BE2C (cell line): ENCODE measurements around the gene ZCCHC7.

Source experiments
- DNase-seq: peaks from one replicate; pipeline ENCODE4 v3.0.0-alpha.2; 2020
- H3K27me3 ChIP-seq: fragments of 250-450 bp; sonication (Bioruptor Pico); 2 replicates; pipeline ENCODE4 v1.5.1; 2020; ENCODE audit warnings: mild to moderate bottlenecking
- H3K36me3 ChIP-seq: fragments of 250-450 bp; sonication (Bioruptor Pico); 2 replicates; pipeline ENCODE4 v1.5.1; 2020; ENCODE audit warnings: mild to moderate bottlenecking
- H3K4me1 ChIP-seq: fragments of 250-450 bp; sonication (Bioruptor Pico); 2 replicates; pipeline ENCODE4 v1.5.1; 2020
- H3K4me3 ChIP-seq: 2 replicates; pipeline ENCODE4 v1.5.1; 2011; ENCODE audit warnings: low read depth, low read length
- H3K9me3 ChIP-seq: fragments of 250-450 bp; sonication (Bioruptor Pico); 2 replicates; pipeline ENCODE4 v1.5.1; 2020
- TF ChIP-seq, protein P1 (sequence below): IDR thresholded peaks from 2 replicates; pipeline ENCODE4 v1.5.1; 2012; ENCODE audit warnings: mild to moderate bottlenecking, low read depth, low read length

The ZCCHC7 gene

DNA sequence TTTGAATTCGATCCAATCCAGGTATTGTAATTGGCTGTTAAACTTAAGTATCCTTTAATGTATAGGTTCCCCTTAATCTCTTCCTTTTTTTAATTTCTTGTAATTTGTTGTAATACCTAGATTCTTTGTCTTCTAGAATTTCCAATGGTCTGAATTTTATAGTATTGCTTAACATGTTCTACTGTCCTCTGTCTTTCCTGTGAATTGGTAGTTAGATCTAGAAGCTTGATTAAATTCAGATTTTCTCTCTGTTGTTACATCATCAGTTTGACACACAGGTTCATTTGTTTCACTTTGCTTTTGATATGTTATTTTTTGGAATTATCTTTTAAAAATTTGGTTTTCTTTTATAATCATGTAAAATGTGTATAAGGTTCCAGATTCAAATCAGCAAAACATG, 13.8 kb downstream of the ZCCHC7 start:
- Histone ChIP-seq H3K27me3 (no peaks in the 10 kb centered on the region), H3K4me3 (no peak overlapping the region), H3K36me3 (peaks cover 12% of the 10 kb centered on the region), H3K9me3 (no peaks in the 10 kb centered on the region), H3K4me1 (peaks cover 4% of the 10 kb centered on the region; the same call in 1 of the 2 replicates)
- TF ChIP-seq, protein P1, sequence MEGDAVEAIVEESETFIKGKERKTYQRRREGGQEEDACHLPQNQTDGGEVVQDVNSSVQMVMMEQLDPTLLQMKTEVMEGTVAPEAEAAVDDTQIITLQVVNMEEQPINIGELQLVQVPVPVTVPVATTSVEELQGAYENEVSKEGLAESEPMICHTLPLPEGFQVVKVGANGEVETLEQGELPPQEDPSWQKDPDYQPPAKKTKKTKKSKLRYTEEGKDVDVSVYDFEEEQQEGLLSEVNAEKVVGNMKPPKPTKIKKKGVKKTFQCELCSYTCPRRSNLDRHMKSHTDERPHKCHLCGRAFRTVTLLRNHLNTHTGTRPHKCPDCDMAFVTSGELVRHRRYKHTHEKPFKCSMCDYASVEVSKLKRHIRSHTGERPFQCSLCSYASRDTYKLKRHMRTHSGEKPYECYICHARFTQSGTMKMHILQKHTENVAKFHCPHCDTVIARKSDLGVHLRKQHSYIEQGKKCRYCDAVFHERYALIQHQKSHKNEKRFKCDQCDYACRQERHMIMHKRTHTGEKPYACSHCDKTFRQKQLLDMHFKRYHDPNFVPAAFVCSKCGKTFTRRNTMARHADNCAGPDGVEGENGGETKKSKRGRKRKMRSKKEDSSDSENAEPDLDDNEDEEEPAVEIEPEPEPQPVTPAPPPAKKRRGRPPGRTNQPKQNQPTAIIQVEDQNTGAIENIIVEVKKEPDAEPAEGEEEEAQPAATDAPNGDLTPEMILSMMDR: no peak
- no peak for DNase-seq

GRCh38 chr9:37141015-37141414, 20.6 kb downstream of the ZCCHC7 start:
- TF ChIP-seq, protein P1: no peak
- no peak for DNase-seq
- no peaks in the 10 kb centered on the region for H3K9me3 ChIP-seq
- peaks cover 4% of the 10 kb centered on the region for H3K4me1 ChIP-seq
- H3K36me3 ChIP-seq: no peaks in the 10 kb centered on the region; the same call in none of the 2 replicates
- no peaks in the 10 kb centered on the region for H3K27me3 ChIP-seq
- no peak overlapping the region for H3K4me3 ChIP-seq

GRCh38 chr9:37144762-37145161, 24.4 kb downstream of the ZCCHC7 start:
- DNase-seq: no peak
- Histone ChIP-seq H3K4me1 (no peaks in the 10 kb centered on the region; the same call in none of the 2 replicates), H3K36me3 (no peaks in the 10 kb centered on the region), H3K4me3 (no peak overlapping the region), H3K9me3 (no peaks in the 10 kb centered on the region), H3K27me3 (no peaks in the 10 kb centered on the region)
- TF ChIP-seq, protein P1: no peak

DNA sequence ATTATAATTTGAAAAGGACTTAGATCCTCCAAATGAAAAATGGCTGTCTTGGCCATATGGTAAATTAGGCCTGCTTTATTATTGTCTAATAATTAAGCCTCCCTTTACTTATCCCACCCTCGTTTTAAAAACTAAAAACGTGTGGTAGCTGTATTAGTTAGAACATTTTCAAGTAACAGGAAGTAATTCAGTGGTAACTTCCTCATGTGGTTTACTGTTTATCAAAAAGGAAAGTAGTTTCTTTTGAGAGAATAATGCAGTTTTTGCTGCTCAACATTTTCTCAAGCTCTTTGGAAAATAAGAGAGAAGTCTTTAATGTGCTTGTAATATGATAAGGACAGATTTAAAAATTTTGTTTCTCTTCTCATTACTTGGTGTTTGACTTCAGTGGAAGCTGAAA, 26.0 kb downstream of the ZCCHC7 start:
- TF ChIP-seq, protein P1: no peak
- DNase-seq: no peak
- no peak overlapping the region for H3K4me3 ChIP-seq
- H3K36me3 ChIP-seq: no peaks in the 10 kb centered on the region
- no peaks in the 10 kb centered on the region for H3K9me3 ChIP-seq
- no peaks in the 10 kb centered on the region; the same call in none of the 2 replicates for H3K4me1 ChIP-seq
- H3K27me3 ChIP-seq: no peaks in the 10 kb centered on the region

DNA sequence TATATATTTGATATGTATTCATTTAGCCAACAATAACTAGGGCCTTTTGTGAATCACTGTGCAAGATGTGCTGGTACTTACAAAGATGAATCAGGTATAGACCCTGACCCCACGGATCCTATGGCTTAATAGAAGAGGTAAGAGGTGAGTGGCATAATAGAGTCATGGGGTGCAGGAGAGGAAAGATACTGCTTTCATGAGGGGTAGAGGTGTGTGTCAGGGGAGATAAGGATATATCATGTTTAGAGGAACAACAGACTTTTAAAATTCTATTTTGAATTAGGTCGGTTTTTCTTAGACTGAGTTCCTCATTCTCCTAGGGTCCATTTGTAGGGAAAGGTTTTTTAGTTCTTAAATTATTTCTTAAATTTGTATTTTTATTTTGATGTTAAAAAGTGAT, 27.8 kb downstream of the ZCCHC7 start:
- TF ChIP-seq, protein P1: no peak
- H3K4me1 ChIP-seq: no peaks in the 10 kb centered on the region; the same call in 1 of the 2 replicates
- no peak overlapping the region for H3K4me3 ChIP-seq
- no peaks in the 10 kb centered on the region for H3K36me3 ChIP-seq
- no peak for DNase-seq
- H3K9me3 ChIP-seq: no peaks in the 10 kb centered on the region
- H3K27me3 ChIP-seq: no peaks in the 10 kb centered on the region

- Histone ChIP-seq H3K36me3 (no peaks in the 10 kb centered on the region), H3K27me3 (no peaks in the 10 kb centered on the region), H3K4me1 (no peaks in the 10 kb centered on the region; the same call in 1 of the 2 replicates), H3K4me3 (no peak overlapping the region), H3K9me3 (no peaks in the 10 kb centered on the region)
- DNase-seq: no peak
- TF ChIP-seq, protein P1: no peak
These were observed 29.4 kb downstream of the ZCCHC7 start for GRCh38 chr9:37149666-37150308.
